GM12865 (cell line): ENCODE data around the gene JDP2.
"Not testable (repeated sequence)": the region's sequence is repeated elsewhere in the genome, so short reads cannot be mapped to it uniquely, and the experiment has no call there.

ENCODE experiments used
- DNase-seq: peaks from one replicate; pipeline ENCODE4 v3.0.0; 2010; ENCODE audit warnings: low read depth
- H3K4me3 ChIP-seq: 2 replicates; pipeline ENCODE4 v1.5.1; 2011; ENCODE audit warnings: mild to moderate bottlenecking, low read depth, low read length, control low read depth
- TF ChIP-seq, protein P1 (sequence below): IDR thresholded peaks from 2 replicates; pipeline ENCODE4 v1.5.1; 2011; ENCODE audit warnings: low read length, control low read depth, low read depth, inconsistent platforms; ENCODE audit not compliant: insufficient read depth; ENCODE audit errors: missing control alignments

Gene JDP2

DNA sequence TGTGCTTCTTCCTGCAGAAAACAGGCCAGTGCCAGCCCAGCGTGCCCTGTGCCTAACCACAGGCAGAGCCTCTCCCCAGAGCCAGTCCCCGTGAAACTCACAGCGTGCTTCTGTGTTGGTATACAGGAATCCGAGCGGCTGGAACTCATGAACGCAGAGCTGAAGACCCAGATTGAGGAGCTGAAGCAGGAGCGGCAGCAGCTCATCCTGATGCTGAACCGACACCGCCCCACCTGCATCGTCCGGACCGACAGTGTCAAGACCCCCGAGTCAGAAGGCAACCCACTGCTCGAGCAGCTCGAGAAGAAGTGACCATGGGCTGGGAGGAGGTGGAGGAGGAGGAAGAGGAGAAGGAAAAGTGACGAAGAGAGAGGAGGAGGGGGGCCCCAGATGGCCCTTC is 41.3 kb downstream of the JDP2 start:
- no peak for DNase-seq
- no peak overlapping the region for H3K4me3 ChIP-seq
- TF ChIP-seq, protein P1, sequence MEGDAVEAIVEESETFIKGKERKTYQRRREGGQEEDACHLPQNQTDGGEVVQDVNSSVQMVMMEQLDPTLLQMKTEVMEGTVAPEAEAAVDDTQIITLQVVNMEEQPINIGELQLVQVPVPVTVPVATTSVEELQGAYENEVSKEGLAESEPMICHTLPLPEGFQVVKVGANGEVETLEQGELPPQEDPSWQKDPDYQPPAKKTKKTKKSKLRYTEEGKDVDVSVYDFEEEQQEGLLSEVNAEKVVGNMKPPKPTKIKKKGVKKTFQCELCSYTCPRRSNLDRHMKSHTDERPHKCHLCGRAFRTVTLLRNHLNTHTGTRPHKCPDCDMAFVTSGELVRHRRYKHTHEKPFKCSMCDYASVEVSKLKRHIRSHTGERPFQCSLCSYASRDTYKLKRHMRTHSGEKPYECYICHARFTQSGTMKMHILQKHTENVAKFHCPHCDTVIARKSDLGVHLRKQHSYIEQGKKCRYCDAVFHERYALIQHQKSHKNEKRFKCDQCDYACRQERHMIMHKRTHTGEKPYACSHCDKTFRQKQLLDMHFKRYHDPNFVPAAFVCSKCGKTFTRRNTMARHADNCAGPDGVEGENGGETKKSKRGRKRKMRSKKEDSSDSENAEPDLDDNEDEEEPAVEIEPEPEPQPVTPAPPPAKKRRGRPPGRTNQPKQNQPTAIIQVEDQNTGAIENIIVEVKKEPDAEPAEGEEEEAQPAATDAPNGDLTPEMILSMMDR, result no peak

DNA sequence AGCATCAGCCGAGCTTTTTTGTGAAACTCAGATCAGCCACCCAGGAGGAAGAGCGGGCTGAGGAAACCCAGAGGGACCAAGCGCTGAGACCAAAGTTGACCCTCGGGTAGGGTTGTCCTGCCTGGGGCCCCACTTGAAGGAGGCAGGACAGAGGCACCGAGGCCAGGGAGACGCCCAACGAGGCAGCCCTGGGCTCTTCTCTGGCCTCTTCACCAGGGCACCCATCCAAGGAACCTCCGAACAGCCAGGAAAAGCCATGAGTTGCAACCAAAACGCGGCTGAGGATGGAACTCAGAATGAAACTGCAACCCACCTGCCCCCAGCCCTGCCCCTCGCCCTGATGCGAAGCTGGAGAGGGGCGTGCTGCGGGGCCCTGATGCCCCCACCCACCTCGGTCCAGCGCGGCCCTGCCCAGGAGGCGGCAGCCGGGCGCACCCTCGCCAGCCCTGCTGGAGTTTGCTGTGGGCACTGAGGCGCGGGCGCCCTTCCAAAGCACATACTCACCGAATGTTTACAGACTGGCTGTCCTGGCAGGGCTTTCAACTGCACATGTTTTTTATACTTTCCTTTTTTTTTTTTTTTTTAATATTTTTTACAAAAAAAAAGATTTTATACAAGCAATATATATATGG is 41.9 kb downstream of the JDP2 start:
- TF ChIP-seq, protein P1, result no peak

DNA sequence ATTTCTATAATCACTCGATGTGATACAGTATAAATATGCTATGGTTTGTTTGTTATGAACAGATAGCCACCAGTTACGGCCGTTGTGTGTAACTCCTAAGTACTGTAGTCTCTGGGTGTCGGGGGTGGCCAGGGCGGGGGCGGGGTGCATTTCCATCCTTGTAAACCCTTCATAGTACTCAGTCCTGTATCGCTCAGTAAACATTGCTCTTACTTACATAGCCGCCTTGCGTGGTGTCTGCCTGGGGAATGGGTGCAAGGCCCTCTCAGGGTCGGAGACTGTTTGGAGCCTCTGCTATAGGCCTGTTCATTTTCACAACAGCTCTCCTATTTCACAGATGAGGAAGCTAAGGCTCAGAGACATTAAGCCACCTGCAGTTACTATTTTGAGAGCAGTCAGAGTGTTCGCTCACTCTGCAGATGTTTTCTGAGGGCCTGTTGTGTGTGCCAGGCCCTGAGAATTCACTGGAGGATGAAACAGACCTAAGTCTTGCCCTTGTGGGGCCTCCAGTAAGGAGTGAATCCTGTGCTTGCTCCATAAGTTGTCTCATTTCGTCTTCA is 42.5 kb downstream of the JDP2 start:
- DNase-seq, result peak; percentile 36
- TF ChIP-seq, protein P1, result no peak
- H3K4me3 ChIP-seq, result no peak overlapping the region

More for the DNA sequence above, 41.9 kb downstream of the JDP2 start:
- no peak for DNase-seq
- no peak overlapping the region for H3K4me3 ChIP-seq

DNA sequence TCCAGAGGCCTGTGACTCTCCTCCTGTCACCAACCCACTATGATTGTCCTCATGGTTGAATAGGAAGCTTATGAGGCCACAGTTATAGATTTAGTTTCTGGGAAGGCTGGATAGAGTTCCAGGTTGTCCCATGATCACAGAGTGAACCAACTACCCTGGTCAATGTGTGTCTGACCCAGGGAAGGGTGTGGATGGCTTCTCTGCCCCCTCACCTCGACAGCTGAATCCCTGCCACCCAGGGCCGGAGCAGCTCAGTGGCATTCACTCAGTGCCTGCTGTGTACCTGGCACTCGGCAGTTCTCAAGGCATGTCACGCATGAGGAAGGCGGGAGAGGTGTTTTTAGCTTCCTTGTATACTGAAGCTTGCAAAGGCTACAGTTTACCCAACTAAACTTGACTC is 43.2 kb downstream of the JDP2 start:
- TF ChIP-seq, protein P1, result no peak
- no peak for DNase-seq
- no peak overlapping the region for H3K4me3 ChIP-seq

DNA sequence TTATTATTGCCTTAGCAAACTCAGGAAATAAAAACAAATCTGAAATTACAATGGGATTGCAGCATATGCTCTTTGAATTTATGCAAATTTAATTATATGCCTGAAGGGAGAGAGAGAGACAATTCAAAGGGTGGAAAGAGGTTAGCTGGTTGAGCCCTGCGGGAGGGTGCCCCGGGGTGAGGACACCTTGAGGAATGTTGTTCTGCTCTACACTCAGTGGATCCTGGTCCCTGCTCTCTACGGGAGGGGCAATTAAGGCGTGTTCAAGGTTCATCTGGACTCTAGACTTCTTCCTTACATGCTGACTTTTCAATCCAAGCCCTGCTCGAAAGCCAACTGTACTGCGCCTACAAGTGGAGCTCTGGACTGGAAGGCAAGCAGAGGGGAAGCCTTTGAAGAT is 46.3 kb downstream of the JDP2 start:
- H3K4me3 ChIP-seq, DNase-seq: not testable (repeated sequence)

DNA sequence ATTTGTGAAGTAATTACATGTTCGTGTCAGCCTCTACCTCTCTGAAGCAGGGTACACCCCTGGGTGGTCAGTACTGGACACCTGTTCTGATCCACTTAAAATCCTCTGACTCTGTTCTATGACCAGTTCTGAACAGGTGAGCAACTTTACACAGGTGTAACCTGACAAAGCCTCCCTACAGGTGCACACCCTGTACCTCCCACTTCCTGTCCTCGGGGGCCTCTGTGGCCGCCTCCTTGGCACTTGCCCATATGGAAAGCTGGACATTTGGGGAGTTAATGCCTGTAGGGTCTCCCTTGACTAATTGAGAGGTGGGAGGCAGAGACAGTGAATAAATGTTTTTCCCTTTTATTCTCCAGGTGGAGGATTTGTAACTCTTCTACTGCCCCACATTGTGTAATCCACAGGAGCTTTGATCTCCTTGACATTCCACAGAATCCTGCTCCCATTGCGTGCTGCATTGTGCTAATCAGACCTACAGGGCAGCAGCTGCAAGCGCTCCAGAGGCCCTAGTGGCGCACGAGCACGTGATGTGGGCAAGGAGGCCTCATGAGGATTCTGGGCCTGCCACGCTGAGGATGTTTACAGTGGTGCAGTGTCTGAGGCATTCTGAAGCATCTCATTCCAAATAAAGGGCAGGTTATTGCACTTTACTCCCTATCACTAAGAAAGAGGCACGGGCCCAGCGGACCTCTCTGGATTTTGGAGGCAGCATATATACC is 48.6 kb downstream of the JDP2 start:
- TF ChIP-seq, protein P1, result no peak
- no peak overlapping the region for H3K4me3 ChIP-seq
- DNase-seq, result no peak

DNA sequence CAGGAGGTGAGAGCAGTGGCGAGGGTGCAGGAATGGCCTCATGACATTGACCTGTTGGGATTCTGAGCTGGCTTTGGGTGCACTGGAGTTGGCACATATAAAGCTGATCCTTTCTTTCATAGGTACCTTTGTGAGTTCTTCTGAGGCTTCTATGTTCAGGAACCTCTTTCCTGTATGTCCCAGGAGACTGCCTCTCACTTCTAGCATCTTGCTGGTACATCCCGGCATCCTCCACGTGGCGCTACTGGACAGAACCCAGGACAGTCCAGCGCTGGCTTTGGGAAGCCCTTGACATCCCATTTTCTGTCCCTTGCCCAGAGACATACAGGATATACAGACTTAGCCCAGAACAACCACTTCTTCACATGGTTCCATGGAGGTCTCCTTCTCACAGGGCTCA is 50.1 kb downstream of the JDP2 start:
- DNase-seq, result no peak
- TF ChIP-seq, protein P1, result no peak
- no peak overlapping the region for H3K4me3 ChIP-seq
